SK-N-SH treated with all-trans-retinoic acid at 6 μM for 48 hours (cell line): Measurements from ENCODE around the gene ACOX1.
"Not testable (repeated sequence)": the region's sequence is repeated elsewhere in the genome, so short reads cannot be mapped to it uniquely, and the experiment has no call there.

Experiments used
- ATAC-seq: fragments of 200-7000 bp; cut with Tn5 transposase; 3 replicates; pipeline ENCODE4 v1.9.1; 2020; ENCODE audit warnings: mild to moderate bottlenecking, moderate library complexity
- ARNTL ChIP-seq: fragments of 450-650 bp; formaldehyde crosslinking; IDR thresholded peaks from 2 replicates; pipeline ENCODE4 v1.5.0; 2020; ENCODE audit warnings: low read depth, mild to moderate bottlenecking, moderate library complexity, borderline replicate concordance
- BACH2 ChIP-seq: fragments of 250-450 bp; sonication (Bioruptor Pico); IDR thresholded peaks from 2 replicates; pipeline ENCODE4 v1.9.0; 2021; ENCODE audit warnings: mild to moderate bottlenecking, borderline replicate concordance
- CSDC2 ChIP-seq: fragments of 250-450 bp; sonication (Bioruptor Pico); IDR thresholded peaks from 2 replicates; pipeline ENCODE4 v1.5.0; 2020; ENCODE audit warnings: mild to moderate bottlenecking, moderate library complexity
- ESRRG ChIP-seq: fragments of 250-450 bp; sonication (Bioruptor Pico); IDR thresholded peaks from 2 replicates; pipeline ENCODE4 v1.6.1; 2021; ENCODE audit warnings: mild to moderate bottlenecking
- GLIS3 ChIP-seq: fragments of 250-450 bp; sonication (Bioruptor Pico); IDR thresholded peaks from 2 replicates; pipeline ENCODE4 v1.5.0; 2020; ENCODE audit warnings: mild to moderate bottlenecking, moderate library complexity
- ISL1 ChIP-seq: fragments of 250-450 bp; sonication (Bioruptor Pico); IDR thresholded peaks from 2 replicates; pipeline ENCODE4 v2.1.2; 2022; ENCODE audit warnings: mild to moderate bottlenecking, moderate library complexity
- OSR1 ChIP-seq: fragments of 250-450 bp; sonication (Bioruptor Pico); IDR thresholded peaks from 2 replicates; pipeline ENCODE4 v1.8.0; 2022; ENCODE audit warnings: moderate library complexity, mild to moderate bottlenecking, inconsistent platforms
- PPARA ChIP-seq: fragments of 250-450 bp; sonication (Bioruptor Pico); IDR thresholded peaks from 2 replicates; pipeline ENCODE4 v1.5.0; 2020; ENCODE audit warnings: mild to moderate bottlenecking, borderline replicate concordance
- RARB ChIP-seq: fragments of 250-450 bp; sonication (Bioruptor Pico); IDR thresholded peaks from 2 replicates; pipeline ENCODE4 v1.8.0; 2021; ENCODE audit warnings: mild to moderate bottlenecking, moderate library complexity
- SNAI2 ChIP-seq: fragments of 250-450 bp; sonication (Bioruptor Pico); IDR thresholded peaks from 2 replicates; pipeline ENCODE4 v1.5.0; 2020; ENCODE audit warnings: mild to moderate bottlenecking, moderate library complexity
- TCF4 ChIP-seq: fragments of 250-450 bp; sonication (Bioruptor Pico); IDR thresholded peaks from 2 replicates; pipeline ENCODE4 v1.8.0; 2021; ENCODE audit warnings: mild to moderate bottlenecking, moderate library complexity, borderline replicate concordance
- ZC3H10 ChIP-seq: fragments of 250-450 bp; sonication (Bioruptor Pico); IDR thresholded peaks from 2 replicates; pipeline ENCODE4 v1.5.1; 2021; ENCODE audit warnings: mild to moderate bottlenecking, moderate library complexity
- ZFP3 ChIP-seq: fragments of 250-450 bp; sonication (Bioruptor Pico); IDR thresholded peaks from 2 replicates; pipeline ENCODE4 v1.5.0; 2020; ENCODE audit warnings: mild to moderate bottlenecking, moderate library complexity
- ZFP30 ChIP-seq: fragments of 450-650 bp; formaldehyde crosslinking; IDR thresholded peaks from 2 replicates; pipeline ENCODE4 v1.5.0; 2022; ENCODE audit warnings: mild to moderate bottlenecking, moderate library complexity
- ZNF565 ChIP-seq: fragments of 450-650 bp; formaldehyde crosslinking; conservative IDR thresholded peaks from 2 replicates; pipeline ENCODE4 v1.5.0; 2020; ENCODE audit warnings: low read depth, mild to moderate bottlenecking, moderate library complexity
- ZNF70 ChIP-seq: fragments of 450-650 bp; formaldehyde crosslinking; IDR thresholded peaks from 2 replicates; pipeline ENCODE4 v1.5.0; 2020; ENCODE audit warnings: mild to moderate bottlenecking, moderate library complexity
- ZNF8 ChIP-seq: fragments of 450-650 bp; formaldehyde crosslinking; IDR thresholded peaks from 2 replicates; pipeline ENCODE4 v1.5.0; 2020; ENCODE audit warnings: mild to moderate bottlenecking, moderate library complexity
- TF ChIP-seq, protein P1 (sequence below): fragments of 250-450 bp; sonication (Bioruptor Pico); IDR thresholded peaks from 2 replicates; pipeline ENCODE4 v1.8.0; 2020; ENCODE audit warnings: mild to moderate bottlenecking, moderate library complexity, borderline replicate concordance
- TF ChIP-seq, protein P2 (sequence below): fragments of 250-450 bp; sonication (Bioruptor Pico); IDR thresholded peaks from 2 replicates; pipeline ENCODE4 v1.8.0; 2021; ENCODE audit warnings: low read depth, mild to moderate bottlenecking, moderate library complexity, borderline replicate concordance
- TF ChIP-seq, protein P3 (sequence below): fragments of 250-450 bp; sonication (Bioruptor Pico); IDR thresholded peaks from 2 replicates; pipeline ENCODE4 v1.5.1; 2021; ENCODE audit warnings: mild to moderate bottlenecking, moderate library complexity
- TF ChIP-seq, protein P4 (sequence below): fragments of 250-450 bp; sonication (Bioruptor Pico); IDR thresholded peaks from 2 replicates; pipeline ENCODE4 v1.5.0; 2020; ENCODE audit warnings: mild to moderate bottlenecking, moderate library complexity
- TF ChIP-seq, protein P5 (sequence below): fragments of 250-450 bp; sonication (Bioruptor Pico); IDR thresholded peaks from 2 replicates; pipeline ENCODE4 v1.5.1; 2020; ENCODE audit warnings: low read depth, mild to moderate bottlenecking, moderate library complexity

The ACOX1 gene

DNA sequence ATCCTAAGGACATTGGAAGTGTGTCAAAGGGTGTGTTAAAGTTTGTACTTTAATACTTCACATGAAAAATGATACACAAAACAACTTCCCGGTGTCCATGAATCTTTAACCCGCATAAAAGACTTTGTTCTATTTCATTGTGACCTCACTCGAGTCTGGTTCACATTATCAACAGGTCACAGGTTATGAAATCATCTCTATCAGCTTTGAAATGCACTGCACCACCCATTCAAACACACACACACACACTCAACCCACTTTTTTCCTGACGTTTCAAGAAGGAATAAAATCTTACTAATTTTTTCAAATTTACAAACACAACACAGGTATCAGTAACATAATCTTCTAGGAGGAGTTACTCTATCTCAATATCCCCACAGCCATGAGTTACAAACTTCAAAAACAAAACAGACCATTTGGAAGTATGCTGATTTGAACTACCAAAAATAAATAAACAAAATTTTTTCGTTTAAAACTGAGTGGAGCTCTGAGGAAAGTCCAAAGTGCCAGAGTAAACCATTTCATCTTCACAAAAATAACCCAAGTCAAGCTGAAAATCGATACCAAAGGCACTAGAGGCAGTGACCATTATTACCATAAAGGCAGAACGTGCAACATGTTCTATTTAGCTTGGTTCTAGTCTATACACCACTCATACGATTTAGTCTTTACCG lies 2.7 kb downstream of the ACOX1 start:
- TF ChIP-seq, protein P1, sequence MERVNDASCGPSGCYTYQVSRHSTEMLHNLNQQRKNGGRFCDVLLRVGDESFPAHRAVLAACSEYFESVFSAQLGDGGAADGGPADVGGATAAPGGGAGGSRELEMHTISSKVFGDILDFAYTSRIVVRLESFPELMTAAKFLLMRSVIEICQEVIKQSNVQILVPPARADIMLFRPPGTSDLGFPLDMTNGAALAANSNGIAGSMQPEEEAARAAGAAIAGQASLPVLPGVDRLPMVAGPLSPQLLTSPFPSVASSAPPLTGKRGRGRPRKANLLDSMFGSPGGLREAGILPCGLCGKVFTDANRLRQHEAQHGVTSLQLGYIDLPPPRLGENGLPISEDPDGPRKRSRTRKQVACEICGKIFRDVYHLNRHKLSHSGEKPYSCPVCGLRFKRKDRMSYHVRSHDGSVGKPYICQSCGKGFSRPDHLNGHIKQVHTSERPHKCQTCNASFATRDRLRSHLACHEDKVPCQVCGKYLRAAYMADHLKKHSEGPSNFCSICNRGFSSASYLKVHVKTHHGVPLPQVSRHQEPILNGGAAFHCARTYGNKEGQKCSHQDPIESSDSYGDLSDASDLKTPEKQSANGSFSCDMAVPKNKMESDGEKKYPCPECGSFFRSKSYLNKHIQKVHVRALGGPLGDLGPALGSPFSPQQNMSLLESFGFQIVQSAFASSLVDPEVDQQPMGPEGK, result no peak
- TF ChIP-seq ZNF70 (CRISPR knock-in tag), result no peak
- TF ChIP-seq, protein P2, sequence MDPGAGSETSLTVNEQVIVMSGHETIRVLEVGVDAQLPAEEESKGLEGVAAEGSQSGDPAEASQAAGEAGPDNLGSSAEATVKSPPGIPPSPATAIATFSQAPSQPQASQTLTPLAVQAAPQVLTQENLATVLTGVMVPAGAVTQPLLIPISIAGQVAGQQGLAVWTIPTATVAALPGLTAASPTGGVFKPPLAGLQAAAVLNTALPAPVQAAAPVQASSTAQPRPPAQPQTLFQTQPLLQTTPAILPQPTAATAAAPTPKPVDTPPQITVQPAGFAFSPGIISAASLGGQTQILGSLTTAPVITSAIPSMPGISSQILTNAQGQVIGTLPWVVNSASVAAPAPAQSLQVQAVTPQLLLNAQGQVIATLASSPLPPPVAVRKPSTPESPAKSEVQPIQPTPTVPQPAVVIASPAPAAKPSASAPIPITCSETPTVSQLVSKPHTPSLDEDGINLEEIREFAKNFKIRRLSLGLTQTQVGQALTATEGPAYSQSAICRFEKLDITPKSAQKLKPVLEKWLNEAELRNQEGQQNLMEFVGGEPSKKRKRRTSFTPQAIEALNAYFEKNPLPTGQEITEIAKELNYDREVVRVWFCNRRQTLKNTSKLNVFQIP (CRISPR knock-in tag), result no peak
- TF ChIP-seq ESRRG (CRISPR knock-in tag), result no peak
- no peak for TF ChIP-seq ISL1 (CRISPR knock-in tag)
- TF ChIP-seq ZC3H10 (CRISPR knock-in tag), result no peak
- no peak for TF ChIP-seq ZNF565 (CRISPR knock-in tag)
- no peak for TF ChIP-seq OSR1 (CRISPR knock-in tag)
- TF ChIP-seq ZFP3, result no peak
- TF ChIP-seq ARNTL (CRISPR knock-in tag), result no peak
- TF ChIP-seq PPARA (CRISPR knock-in tag), result no peak
- no peak for TF ChIP-seq CSDC2 (CRISPR knock-in tag)
- no peak for TF ChIP-seq ZNF8 (CRISPR knock-in tag)
- TF ChIP-seq TCF4 (CRISPR knock-in tag), result no peak
- TF ChIP-seq GLIS3 (CRISPR knock-in tag), result no peak
- TF ChIP-seq RARB (CRISPR knock-in tag), result no peak
- TF ChIP-seq, protein P3, sequence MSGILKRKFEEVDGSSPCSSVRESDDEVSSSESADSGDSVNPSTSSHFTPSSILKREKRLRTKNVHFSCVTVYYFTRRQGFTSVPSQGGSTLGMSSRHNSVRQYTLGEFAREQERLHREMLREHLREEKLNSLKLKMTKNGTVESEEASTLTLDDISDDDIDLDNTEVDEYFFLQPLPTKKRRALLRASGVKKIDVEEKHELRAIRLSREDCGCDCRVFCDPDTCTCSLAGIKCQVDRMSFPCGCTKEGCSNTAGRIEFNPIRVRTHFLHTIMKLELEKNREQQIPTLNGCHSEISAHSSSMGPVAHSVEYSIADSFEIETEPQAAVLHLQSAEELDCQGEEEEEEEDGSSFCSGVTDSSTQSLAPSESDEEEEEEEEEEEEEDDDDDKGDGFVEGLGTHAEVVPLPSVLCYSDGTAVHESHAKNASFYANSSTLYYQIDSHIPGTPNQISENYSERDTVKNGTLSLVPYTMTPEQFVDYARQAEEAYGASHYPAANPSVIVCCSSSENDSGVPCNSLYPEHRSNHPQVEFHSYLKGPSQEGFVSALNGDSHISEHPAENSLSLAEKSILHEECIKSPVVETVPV (CRISPR knock-in tag), result no peak
- TF ChIP-seq, protein P4, sequence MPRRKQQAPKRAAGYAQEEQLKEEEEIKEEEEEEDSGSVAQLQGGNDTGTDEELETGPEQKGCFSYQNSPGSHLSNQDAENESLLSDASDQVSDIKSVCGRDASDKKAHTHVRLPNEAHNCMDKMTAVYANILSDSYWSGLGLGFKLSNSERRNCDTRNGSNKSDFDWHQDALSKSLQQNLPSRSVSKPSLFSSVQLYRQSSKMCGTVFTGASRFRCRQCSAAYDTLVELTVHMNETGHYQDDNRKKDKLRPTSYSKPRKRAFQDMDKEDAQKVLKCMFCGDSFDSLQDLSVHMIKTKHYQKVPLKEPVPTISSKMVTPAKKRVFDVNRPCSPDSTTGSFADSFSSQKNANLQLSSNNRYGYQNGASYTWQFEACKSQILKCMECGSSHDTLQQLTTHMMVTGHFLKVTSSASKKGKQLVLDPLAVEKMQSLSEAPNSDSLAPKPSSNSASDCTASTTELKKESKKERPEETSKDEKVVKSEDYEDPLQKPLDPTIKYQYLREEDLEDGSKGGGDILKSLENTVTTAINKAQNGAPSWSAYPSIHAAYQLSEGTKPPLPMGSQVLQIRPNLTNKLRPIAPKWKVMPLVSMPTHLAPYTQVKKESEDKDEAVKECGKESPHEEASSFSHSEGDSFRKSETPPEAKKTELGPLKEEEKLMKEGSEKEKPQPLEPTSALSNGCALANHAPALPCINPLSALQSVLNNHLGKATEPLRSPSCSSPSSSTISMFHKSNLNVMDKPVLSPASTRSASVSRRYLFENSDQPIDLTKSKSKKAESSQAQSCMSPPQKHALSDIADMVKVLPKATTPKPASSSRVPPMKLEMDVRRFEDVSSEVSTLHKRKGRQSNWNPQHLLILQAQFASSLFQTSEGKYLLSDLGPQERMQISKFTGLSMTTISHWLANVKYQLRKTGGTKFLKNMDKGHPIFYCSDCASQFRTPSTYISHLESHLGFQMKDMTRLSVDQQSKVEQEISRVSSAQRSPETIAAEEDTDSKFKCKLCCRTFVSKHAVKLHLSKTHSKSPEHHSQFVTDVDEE (CRISPR knock-in tag), result no peak
- no peak for ATAC-seq

DNA sequence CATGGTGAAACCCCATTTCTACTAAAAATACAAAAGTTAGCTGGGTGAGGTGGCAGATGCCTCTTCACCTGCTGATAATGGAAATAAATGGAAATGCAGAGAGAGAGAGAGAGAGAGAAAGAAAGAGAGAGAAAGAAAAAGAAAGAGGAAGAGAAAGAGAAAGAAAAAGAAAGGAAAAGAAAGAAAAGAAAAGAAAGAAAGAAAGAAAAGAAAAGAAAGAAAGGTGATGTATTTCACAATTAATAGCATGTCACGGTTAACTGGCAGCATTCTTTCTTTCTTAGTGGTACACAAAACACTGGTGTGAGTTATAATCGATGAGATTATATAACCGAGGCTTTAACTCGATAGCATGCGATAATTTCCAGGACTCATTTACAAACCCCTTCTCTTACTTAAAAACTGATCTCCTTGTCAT lies 3.2 kb downstream of the ACOX1 start:
- TF ChIP-seq ESRRG (CRISPR knock-in tag) (no peak), ZFP30 (no peak), ZC3H10 (CRISPR knock-in tag) (no peak), BACH2 (no peak), RARB (CRISPR knock-in tag) (no peak), ZNF70 (CRISPR knock-in tag) (no peak), ZNF565 (CRISPR knock-in tag) (no peak), ISL1 (CRISPR knock-in tag) (no peak), TCF4 (CRISPR knock-in tag) (no peak), ARNTL (CRISPR knock-in tag) (no peak), CSDC2 (CRISPR knock-in tag) (no peak), ZFP3 (no peak), SNAI2 (no peak)
- TF ChIP-seq, protein P3 (CRISPR knock-in tag), result no peak
- TF ChIP-seq, protein P2 (CRISPR knock-in tag), result no peak
- TF ChIP-seq, protein P4 (CRISPR knock-in tag), result no peak
- TF ChIP-seq, protein P5, sequence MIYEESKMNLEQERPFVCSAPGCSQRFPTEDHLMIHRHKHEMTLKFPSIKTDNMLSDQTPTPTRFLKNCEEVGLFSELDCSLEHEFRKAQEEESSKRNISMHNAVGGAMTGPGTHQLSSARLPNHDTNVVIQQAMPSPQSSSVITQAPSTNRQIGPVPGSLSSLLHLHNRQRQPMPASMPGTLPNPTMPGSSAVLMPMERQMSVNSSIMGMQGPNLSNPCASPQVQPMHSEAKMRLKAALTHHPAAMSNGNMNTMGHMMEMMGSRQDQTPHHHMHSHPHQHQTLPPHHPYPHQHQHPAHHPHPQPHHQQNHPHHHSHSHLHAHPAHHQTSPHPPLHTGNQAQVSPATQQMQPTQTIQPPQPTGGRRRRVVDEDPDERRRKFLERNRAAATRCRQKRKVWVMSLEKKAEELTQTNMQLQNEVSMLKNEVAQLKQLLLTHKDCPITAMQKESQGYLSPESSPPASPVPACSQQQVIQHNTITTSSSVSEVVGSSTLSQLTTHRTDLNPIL, result no peak
- no peak for ATAC-seq

DNA sequence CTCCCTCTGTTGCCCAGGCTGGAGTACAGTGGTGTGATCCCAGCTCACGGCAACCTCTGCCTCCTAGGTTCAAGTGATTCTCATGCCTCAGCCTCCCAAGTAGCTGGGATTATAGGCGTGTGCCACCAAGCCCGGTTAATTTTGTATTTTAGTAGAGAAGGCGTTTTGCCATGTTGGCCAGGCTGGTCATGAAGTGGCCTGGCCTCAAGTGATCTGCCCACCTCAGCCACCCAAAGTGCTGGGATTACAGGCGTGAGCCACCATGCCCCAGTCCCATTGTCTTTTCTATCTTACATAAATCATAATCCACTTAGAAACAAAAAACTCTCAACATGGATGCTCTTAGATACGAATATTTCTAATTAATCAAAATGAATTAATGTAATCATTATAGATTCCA lies 3.8 kb downstream of the ACOX1 start:
- ATAC-seq, result not testable (repeated sequence)
